ENCODE results near the gene TRIM54. TPM values are rescaled to one million over a fixed set of nuclear protein-coding genes. Genes with fewer than 3 reads are reported as not detected.

Gene TRIM54
- total and polyA plus RNA-seq, 9 of the 15 experiments (the other 6 are each of a cell fraction or from before 2014, with no cell fraction given): not detected

GRCh38 chr2:27353762-27354596 lies 71.8 kb downstream of the TRIM54 start (continued):
- TF ChIP-seq SIN3A (IDR thresholded peaks at IDR 0.05; ENCODE audit: borderline replicate concordance in 2 of 2, control insufficient read depth in 1 of 2, low read depth in 2 of 2, low read length in 2 of 2) (no peak), PHB (CRISPR knock-in tag; IDR thresholded peaks at IDR 0.05) (no peak), CTCFL (IDR thresholded peaks at IDR 0.05; ENCODE audit: borderline replicate concordance, insufficient read depth, low read depth, low read length, poor library complexity, severe bottlenecking) (no peak), ZBTB17 (CRISPR knock-in tag; IDR thresholded peaks at IDR 0.05) (no peak), ZBTB8A (IDR thresholded peaks at IDR 0.05; ENCODE audit: partially characterized antibody) (no peak), DDX20 (tag; IDR thresholded peaks at IDR 0.05; ENCODE audit: low read depth) (no peak), ZNF3 (CRISPR knock-in tag; IDR thresholded peaks at IDR 0.05) (no peak), GTF2A2 (tag; IDR thresholded peaks at IDR 0.05) (no peak), ADNP (tag; IDR thresholded peaks at IDR 0.05) (no peak), KLF16 (IDR thresholded peaks at IDR 0.05) (no peak), HNRNPH1 (optimal IDR thresholded peaks at IDR 0.05; ENCODE audit: low read depth, low read length) (no peak), SNRNP70 (optimal IDR thresholded peaks at IDR 0.05; ENCODE audit: low read depth, low read length) (no peak), NR3C1 (CRISPR knock-in tag; IDR thresholded peaks at IDR 0.05) (no peak), FOXP4 (CRISPR knock-in tag; IDR thresholded peaks at IDR 0.05; ENCODE audit: borderline replicate concordance) (no peak), GATAD2A (IDR thresholded peaks at IDR 0.05) (no peak), PTBP1 (IDR thresholded peaks at IDR 0.05; ENCODE audit: low read depth, low read length) (no peak), NFRKB (IDR thresholded peaks at IDR 0.05; ENCODE audit: low read depth) (no peak), HMBOX1 (IDR thresholded peaks at IDR 0.05) (peak; percentile 96), ZNF175 (CRISPR knock-in tag; IDR thresholded peaks at IDR 0.05; ENCODE audit: low read depth) (no peak), ZNF740 (CRISPR knock-in tag; IDR thresholded peaks at IDR 0.05) (no peak), ZNF740 (tag; IDR thresholded peaks at IDR 0.05) (no peak), ZNF124 (CRISPR knock-in tag; IDR thresholded peaks at IDR 0.05) (no peak), GATAD2B (IDR thresholded peaks at IDR 0.05; ENCODE audit: borderline replicate concordance) (no peak)
